ENCODE results near the gene MAEA.
"Not testable (repeated sequence)": the region's sequence is repeated elsewhere in the genome, so short reads cannot be mapped to it uniquely, and the experiment has no call there.

MAEA gene

DNA sequence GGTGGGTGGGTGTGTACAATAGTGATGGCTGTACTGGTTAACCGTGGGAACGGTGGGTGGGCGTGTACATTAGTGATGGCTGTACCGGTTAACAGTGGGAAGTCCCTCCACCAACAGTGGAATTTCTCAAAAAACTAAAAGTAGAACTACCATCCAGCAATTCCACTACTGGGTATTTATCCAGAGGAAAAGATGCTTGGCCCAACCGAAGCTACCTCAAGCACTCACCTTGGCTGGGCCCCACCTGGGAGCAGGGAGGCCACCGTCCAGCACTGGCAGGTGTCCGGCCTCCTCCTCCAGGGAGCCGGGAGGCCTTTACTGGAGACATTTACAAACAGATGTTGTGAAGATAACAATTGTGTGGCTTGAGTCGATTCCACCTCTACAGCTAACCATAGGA is 6.0 kb upstream of the MAEA start:
- Histone ChIP-seq H3K9me3 (ENCODE audit: control insufficient read depth, insufficient read depth, low read length) (no peaks in the 10 kb centered on the region; the same call in none of the 2 replicates), H3K36me3 (ENCODE audit: insufficient read depth, low read length) (no peaks in the 10 kb centered on the region), H3K4me1 (ENCODE audit: insufficient read depth, low read length) (no peaks in the 10 kb centered on the region), H3K9ac (ENCODE audit: low read depth, low read length) (no peak overlapping the region)

DNA sequence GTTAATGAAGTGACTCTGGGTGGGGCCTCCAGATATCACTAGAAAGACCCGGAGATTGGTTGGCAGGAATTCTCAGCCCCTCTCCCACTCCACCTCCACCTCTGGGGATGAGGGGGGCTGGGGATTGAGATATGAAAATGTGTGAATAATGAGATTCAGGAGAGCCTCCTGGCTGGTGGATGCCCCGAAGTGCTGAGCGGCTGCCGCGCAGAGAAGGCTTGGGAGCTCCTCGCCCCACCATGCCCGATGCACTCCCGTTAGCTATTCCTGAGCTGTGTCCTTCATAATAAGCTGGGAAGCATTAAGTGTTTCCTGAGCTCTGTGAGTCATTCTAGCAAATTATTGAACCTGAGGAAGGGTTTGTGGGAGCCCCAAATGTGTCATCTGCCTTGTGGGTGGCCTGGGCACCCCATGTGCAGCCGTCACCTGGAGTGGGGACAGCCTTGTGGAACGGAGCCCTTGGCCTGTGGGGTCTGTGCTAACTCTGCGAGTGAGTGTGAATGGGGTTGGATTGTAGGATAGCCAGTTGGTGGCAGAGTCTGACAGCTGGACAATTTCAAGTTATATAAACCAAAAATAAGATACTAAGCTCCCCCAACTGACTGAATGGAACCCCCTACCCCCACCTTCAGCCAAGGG is 4.4 kb upstream of the MAEA start:
- Histone ChIP-seq H3K36me3 (ENCODE audit: insufficient read depth, low read length) (no peaks in the 10 kb centered on the region), H3K9me3 (ENCODE audit: control insufficient read depth, insufficient read depth, low read length) (no peaks in the 10 kb centered on the region; the same call in none of the 2 replicates), H3K9ac (ENCODE audit: low read depth, low read length) (no peak overlapping the region), H3K4me1 (ENCODE audit: insufficient read depth, low read length) (no peaks in the 10 kb centered on the region)

DNA sequence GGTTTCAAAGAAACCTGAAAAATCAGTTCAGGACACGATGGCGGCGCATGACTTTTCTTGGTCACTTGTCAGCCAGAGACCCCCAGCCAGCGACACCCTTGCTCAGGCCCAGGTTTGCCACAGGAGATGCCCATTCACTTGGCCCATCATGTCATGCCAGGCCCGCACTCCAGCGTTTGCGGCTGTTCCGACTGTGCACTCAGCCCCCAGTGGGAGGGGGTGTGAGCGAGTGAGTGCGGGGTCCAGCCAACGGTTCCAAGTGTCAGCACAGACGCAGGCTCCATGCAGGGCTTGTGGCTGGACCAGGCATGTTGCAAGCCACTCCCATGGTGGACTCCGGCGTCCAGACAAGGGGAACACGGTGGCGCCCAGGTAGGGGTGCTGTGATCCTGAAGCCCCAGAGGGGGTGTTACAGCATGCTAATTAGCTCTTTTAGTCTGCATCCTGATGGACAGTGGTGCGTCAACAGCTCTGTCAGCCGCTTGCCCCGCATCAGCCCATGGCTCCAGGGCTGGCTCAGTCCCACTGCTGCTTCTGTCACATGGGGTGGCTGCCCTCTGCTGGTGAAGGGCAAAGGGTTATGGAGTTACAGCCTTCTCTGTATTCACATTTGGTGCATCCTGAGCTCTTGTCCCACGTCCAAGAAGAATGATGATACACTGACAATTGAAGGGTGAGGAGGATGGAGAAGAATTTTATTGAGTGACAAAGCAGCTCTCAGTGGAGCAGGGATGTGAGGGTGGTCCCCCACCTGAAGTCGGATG is 3.7 kb upstream of the MAEA start:
- no peaks in the 10 kb centered on the region for H3K4me1 ChIP-seq (ENCODE audit: insufficient read depth, low read length)

DNA sequence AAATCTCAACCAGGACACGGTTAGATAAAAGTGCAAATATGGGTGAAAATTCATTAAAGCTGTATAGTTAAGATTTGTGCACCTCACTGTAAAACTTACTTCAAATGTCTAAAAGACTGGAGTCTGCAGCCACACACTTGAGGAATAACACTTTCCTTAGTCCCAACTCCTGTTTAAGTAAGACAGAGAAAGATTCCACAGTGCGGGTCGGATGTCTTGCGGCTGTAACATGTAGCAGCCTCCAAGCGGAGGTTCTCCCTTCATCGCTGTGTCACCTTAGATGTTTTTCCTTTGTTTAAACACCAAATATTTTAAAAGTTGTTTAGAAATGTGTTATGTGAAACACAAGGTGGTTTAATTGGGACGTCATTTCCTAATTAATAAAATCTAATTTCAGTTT is 905 bp upstream of the MAEA start:
- Histone ChIP-seq H3K36me3 (ENCODE audit: insufficient read depth, low read length) (no peaks in the 10 kb centered on the region; the same call in 1 of the 2 replicates), H3K9me3 (ENCODE audit: control insufficient read depth, insufficient read depth, low read length) (no peaks in the 10 kb centered on the region; the same call in none of the 2 replicates), H3K9ac (ENCODE audit: low read depth, low read length) (peak overlapping the region; percentile 93), H3K4me1 (ENCODE audit: insufficient read depth, low read length) (0 out of 2 replicates have a peak, but pooled peaks cover under 1% of the 10 kb centered on the region)

More for the DNA sequence above, 3.7 kb upstream of the MAEA start:
- Histone ChIP-seq H3K9me3 (ENCODE audit: control insufficient read depth, insufficient read depth, low read length) (no peaks in the 10 kb centered on the region; the same call in none of the 2 replicates), H3K9ac (ENCODE audit: low read depth, low read length) (no peak overlapping the region), H3K36me3 (ENCODE audit: insufficient read depth, low read length) (no peaks in the 10 kb centered on the region)

DNA sequence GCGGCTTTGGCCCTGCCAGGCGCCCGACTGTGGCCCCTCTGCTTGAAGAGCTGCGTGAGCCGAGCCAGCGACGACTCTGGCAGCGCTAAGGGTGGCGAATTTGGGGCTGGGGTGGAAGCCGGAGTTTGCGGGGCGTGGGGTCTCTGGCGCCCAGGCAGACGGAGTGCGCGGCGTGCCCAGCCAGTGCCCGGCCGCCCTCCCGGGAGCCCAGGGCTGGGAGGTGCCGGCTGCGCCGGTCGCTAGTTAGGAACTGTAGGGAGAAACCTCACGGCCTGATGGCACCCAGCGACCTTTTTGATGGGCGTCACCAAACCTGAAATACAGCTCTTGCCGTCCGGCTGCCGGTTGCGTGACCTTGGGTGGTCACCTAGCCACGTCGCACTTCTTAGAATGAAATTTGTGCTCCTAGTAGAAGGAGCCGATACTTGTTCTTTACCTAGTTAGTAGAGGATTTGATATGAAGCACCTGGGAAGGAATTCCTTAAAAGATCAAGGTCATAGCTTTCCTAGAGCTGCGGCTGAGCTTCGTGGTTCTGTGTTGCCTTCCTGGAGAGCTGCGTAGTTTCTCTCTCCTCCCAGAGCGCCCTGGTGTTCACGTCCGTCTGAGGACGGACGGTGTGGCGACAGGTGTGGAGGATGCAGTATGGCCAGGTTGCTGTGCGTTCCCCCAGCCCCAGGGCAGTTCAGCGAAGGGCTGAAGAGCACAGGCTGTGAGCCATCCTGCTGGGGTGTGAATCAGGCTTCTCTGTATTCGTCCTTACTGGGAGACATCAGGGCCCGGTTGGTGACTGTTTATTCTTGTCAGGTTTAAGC is 680 bp downstream of the MAEA start:
- H3K4me1 ChIP-seq (ENCODE audit: insufficient read depth, low read length) = peaks cover 8% of the 10 kb centered on the region; the same call in 1 of the 2 replicates
- no peaks in the 10 kb centered on the region; the same call in none of the 2 replicates for H3K9me3 ChIP-seq (ENCODE audit: control insufficient read depth, insufficient read depth, low read length)
- peak overlapping the region; percentile 93 for H3K9ac ChIP-seq (ENCODE audit: low read depth, low read length)
- H3K36me3 ChIP-seq (ENCODE audit: insufficient read depth, low read length) = no peaks in the 10 kb centered on the region; the same call in 1 of the 2 replicates

DNA sequence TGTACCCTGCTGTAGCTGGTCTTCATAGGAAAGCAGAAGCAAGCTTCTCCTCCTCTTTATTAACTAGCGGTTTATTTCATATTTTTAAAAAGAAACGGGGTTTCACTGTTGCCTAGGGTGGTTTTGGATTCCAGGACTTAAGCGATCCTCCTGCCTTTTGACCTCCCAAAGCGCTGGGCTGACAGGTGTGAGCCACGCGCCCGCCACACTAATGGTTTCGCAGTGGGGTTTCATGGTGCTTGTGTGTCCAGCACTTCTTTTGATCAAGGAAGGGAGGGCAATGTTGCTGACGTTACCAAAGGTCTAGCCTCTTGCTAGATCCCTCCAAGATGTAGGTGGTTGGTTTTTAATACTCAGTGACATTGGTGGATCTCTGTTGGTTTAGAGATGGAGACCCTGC is 1.4 kb downstream of the MAEA start:
- no peaks in the 10 kb centered on the region; the same call in 1 of the 2 replicates for H3K9me3 ChIP-seq (ENCODE audit: control insufficient read depth, insufficient read depth, low read length)
- H3K36me3 ChIP-seq (ENCODE audit: insufficient read depth, low read length) = no peaks in the 10 kb centered on the region; the same call in 1 of the 2 replicates
- H3K9ac ChIP-seq (ENCODE audit: low read depth, low read length) = peak overlapping the region; percentile 93; the same call in 1 of the 2 replicates
- H3K4me1 ChIP-seq (ENCODE audit: insufficient read depth, low read length) = peaks cover 8% of the 10 kb centered on the region; the same call in 1 of the 2 replicates

DNA sequence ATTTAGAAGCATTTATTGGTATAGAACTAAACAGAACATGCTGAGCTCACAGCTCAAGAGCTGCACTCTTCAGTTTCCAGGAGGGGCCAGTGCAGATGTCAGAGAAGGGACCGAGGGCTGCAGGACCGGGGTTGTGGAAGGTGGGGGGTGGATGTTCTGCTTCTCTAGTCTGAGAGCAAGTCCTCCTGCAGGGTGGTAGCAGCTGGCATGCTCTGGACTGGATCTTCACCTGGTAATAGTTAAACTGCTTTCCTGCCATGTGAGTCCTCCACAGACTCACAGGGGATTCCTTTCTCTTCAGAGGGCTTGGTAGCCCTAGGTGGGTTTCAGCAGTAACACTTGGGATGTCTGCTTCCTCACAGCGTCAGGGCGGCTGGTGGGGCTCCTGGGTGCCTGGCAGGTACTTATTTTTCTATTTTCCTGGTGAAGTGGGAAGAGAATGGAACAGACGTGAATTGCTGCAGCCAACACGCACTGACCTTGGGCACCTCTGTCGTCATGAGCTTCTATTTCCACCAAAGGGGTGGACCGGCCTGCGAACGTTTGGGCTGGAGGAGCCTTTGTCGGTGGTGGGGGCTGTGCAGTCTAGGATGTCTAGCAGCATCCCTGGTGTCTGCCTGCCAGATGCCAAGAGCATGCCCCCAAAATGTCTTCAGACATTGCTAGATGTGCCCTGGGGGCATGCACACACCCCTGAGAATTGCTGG is 2.5 kb downstream of the MAEA start:
- Histone ChIP-seq H3K9me3 (ENCODE audit: control insufficient read depth, insufficient read depth, low read length) (no peaks in the 10 kb centered on the region; the same call in 1 of the 2 replicates), H3K9ac (ENCODE audit: low read depth, low read length) (no peak overlapping the region), H3K36me3 (ENCODE audit: insufficient read depth, low read length) (no peaks in the 10 kb centered on the region; the same call in 1 of the 2 replicates), H3K4me1 (ENCODE audit: insufficient read depth, low read length) (peaks cover 13% of the 10 kb centered on the region)

DNA sequence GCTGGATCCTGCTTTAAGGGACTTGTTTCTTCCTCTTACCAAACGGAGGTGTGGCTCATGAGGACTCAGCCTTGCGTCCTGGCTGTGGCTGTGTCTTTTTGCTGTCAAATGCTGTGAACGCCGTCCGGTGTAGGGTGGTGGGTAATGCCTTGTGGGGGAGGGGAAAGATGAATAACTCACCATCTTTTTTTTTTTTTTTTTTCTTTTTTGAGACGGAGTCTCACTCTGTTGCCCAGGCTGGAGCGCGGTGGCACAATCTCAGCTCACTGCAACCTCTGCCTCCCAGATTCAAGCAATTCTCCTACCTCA is 3.0 kb downstream of the MAEA start:
- not testable (repeated sequence) for H3K9ac ChIP-seq (ENCODE audit: low read depth, low read length); H3K9me3 ChIP-seq (ENCODE audit: control insufficient read depth, insufficient read depth, low read length); H3K36me3 ChIP-seq (ENCODE audit: insufficient read depth, low read length)
- H3K4me1 ChIP-seq (ENCODE audit: insufficient read depth, low read length) = peaks cover 18% of the 10 kb centered on the region

DNA sequence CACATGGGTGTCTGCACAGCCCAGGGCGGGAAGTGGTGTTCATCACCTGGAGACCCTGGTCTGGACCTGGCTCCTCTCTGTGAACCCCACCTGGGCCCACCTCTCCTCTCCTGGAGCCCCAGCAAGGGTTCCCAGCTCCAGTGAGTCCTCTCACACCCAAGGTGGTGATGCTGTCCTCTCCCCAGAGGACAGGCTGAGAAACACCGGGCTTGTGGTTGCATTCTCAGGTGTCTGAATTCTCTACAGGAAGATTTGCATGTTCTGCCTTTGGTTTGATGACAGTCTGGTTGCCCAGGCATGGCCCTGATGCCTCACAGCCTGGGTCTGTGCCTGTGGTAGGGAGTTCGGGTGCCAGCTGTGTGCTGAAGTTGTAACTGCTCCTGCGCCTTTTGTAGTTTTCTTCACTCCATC is 3.8 kb downstream of the MAEA start:
- peaks cover 21% of the 10 kb centered on the region for H3K4me1 ChIP-seq (ENCODE audit: insufficient read depth, low read length)
- peaks cover 5% of the 10 kb centered on the region for H3K36me3 ChIP-seq (ENCODE audit: insufficient read depth, low read length)
- no peak overlapping the region for H3K9ac ChIP-seq (ENCODE audit: low read depth, low read length)
- no peaks in the 10 kb centered on the region for H3K9me3 ChIP-seq (ENCODE audit: control insufficient read depth, insufficient read depth, low read length)

DNA sequence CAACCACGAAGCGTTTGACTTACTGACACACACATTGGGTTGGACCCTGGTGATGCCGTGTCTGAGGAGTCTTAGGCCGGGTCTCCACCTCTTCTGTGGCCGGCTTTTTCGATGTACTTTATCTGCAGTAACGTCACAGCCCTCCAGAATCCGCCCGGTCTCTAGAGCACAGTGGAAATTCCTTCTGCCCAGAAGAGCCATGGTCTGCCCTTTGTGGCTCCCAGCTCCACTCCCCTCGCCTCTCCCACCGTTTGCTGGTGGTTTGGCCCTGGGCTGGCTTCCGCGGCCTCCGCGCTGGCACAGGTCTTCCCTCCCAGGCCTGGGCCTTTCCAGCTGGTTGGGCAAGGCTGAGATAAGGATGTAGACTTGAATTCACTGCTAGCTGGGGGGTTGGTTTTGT is 4.3 kb downstream of the MAEA start:
- H3K4me1 ChIP-seq (ENCODE audit: insufficient read depth, low read length) = peaks cover 21% of the 10 kb centered on the region
- no peaks in the 10 kb centered on the region for H3K9me3 ChIP-seq (ENCODE audit: control insufficient read depth, insufficient read depth, low read length)
- no peak overlapping the region for H3K9ac ChIP-seq (ENCODE audit: low read depth, low read length)
- peaks cover 5% of the 10 kb centered on the region for H3K36me3 ChIP-seq (ENCODE audit: insufficient read depth, low read length)

DNA sequence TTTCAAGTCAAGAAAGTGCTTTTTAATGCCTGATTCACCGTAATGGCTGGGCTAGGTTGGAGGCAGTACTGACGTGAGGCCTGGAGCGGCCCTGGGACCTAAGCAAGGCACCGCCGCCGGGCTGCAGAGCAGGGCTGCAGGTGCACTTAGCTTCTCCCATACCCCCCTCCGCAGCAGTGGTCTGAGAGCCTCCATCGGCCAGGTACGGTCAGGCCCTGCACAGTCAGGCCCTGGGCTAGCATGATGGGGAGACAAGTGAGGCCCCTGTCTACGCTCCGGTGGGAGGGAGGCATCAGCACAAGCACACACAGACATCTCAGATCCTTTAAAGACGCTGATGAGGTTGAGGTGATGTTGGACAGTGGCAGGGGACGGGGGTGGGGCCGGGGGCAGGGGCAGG is 4.7 kb downstream of the MAEA start:
- Histone ChIP-seq H3K36me3 (ENCODE audit: insufficient read depth, low read length) (peaks cover 5% of the 10 kb centered on the region), H3K4me1 (ENCODE audit: insufficient read depth, low read length) (peaks cover 21% of the 10 kb centered on the region), H3K9me3 (ENCODE audit: control insufficient read depth, insufficient read depth, low read length) (no peaks in the 10 kb centered on the region), H3K9ac (ENCODE audit: low read depth, low read length) (no peak overlapping the region)

DNA sequence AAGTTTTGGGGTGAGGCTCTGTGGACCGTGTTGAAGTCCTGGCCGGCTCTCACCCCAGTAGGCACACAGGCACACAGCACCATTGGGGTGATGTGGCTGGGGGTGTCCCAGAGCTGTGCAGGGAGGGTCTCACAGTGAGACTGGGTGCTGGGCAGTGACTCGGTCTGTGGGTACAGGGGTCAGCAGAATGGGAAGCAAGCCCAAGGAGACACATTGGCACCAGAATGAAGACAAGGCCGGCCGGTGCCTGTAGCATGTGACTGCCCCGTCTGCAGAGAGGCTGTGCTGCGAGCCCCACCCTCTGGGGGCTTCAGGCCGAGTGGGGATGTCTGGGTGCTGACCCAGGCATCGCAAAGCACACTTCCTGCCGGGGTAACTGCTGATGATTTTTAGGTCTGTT is 5.2 kb downstream of the MAEA start:
- Histone ChIP-seq H3K9ac (ENCODE audit: low read depth, low read length) (peak overlapping the region; percentile 6; the same call in 1 of the 2 replicates), H3K36me3 (ENCODE audit: insufficient read depth, low read length) (peaks cover 5% of the 10 kb centered on the region), H3K9me3 (ENCODE audit: control insufficient read depth, insufficient read depth, low read length) (no peaks in the 10 kb centered on the region), H3K4me1 (ENCODE audit: insufficient read depth, low read length) (peaks cover 21% of the 10 kb centered on the region)

DNA sequence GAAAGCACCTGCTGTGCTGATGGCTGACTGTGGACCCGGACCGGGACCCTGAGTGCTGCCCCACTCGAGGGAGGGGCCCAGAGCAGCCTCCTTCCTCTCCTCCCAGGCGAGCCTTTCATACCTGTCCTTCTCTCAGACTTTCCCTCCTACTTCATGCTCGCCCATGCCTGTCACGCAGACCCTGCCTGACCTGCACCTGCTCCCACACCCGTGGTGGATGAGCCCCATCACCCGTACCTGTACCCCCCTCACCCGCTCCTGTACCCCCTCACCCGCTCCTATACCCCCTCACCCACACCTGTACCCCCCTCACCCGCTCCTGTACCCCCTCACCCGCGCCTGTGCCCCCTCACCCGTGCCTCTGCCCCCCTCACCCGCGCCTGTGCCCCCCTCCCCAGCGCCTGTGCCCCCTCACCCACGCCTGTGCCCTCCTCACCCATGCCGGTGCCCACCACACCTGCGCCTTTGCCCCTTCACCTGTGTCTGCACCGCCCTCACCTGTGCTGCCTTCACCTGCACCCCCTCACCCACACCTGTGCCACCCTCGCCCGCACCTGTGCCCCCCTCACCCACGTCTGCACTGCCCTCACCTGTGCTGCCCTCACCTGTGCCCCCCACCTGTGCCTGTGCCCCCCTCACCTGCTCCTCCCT is 5.8 kb downstream of the MAEA start:
- Histone ChIP-seq H3K36me3 (ENCODE audit: insufficient read depth, low read length) (peaks cover 5% of the 10 kb centered on the region), H3K9me3 (ENCODE audit: control insufficient read depth, insufficient read depth, low read length) (no peaks in the 10 kb centered on the region), H3K9ac (ENCODE audit: low read depth, low read length) (no peak overlapping the region), H3K4me1 (ENCODE audit: insufficient read depth, low read length) (peaks cover 21% of the 10 kb centered on the region)
